HG02623 (cell line): ENCODE results near the gene FGR.
A peak's percentile ranks its signal among the peaks of the same experiment; 100 is the strongest.
"Not testable (repeated sequence)": the region's sequence is repeated elsewhere in the genome, so short reads cannot be mapped to it uniquely, and the experiment has no call there.

Source experiments
- ATAC-seq: cut with Tn5 transposase; IDR thresholded peaks from one replicate; pipeline ENCODE4 v1.9.1; 2021; ENCODE audit warnings: moderate library complexity; ENCODE audit not compliant: unreplicated experiment

FGR gene

GRCh38 chr1:27638047-27638734, 3.2 kb upstream of the FGR start:
- ATAC-seq = no peak

GRCh38 chr1:27635396-27636142, 584 bp upstream of the FGR start:
- no peak for ATAC-seq

- ATAC-seq = no peak
These were observed 604 bp downstream of the FGR start for GRCh38 chr1:27634177-27634984.

- ATAC-seq = no peak
These were observed 1.3 kb downstream of the FGR start for GRCh38 chr1:27633640-27634176.

GRCh38 chr1:27633298-27633610, 1.7 kb downstream of the FGR start:
- no peak for ATAC-seq

GRCh38 chr1:27632387-27633297, 2.3 kb downstream of the FGR start:
- peak; percentile 33 for ATAC-seq

GRCh38 chr1:27630859-27631491, 4.0 kb downstream of the FGR start:
- ATAC-seq = no peak

GRCh38 chr1:27628712-27629111, 6.3 kb downstream of the FGR start:
- ATAC-seq = no peak

GRCh38 chr1:27627733-27628132, 7.3 kb downstream of the FGR start:
- ATAC-seq = not testable (repeated sequence)

GRCh38 chr1:27627061-27627460, 7.9 kb downstream of the FGR start:
- no peak for ATAC-seq

GRCh38 chr1:27626031-27626935, 8.7 kb downstream of the FGR start:
- no peak for ATAC-seq

- ATAC-seq = no peak
These were observed 10.4 kb downstream of the FGR start for GRCh38 chr1:27624467-27625178.

- ATAC-seq = no peak
These were observed 11.4 kb downstream of the FGR start for GRCh38 chr1:27623327-27624212.

- no peak for ATAC-seq
These were observed 12.2 kb downstream of the FGR start for GRCh38 chr1:27622828-27623227.

GRCh38 chr1:27621051-27621920, 13.7 kb downstream of the FGR start:
- ATAC-seq = no peak

- not testable (repeated sequence) for ATAC-seq
These were observed 15.1 kb downstream of the FGR start for GRCh38 chr1:27619782-27620438.
